Peyer's patch (tissue), 4 donors: Measurements from ENCODE around the gene DPYD.

Source experiments
- CTCF ChIP-seq, 6 experiments: fragments of 450-650 bp in 4 of 6; fragments of 200-600 bp in 2 of 6; sonication (generic) in 1 of 6; IDR thresholded peaks; one replicate each; pipeline ENCODE4 v1.5.1; 2017 to 2019; ENCODE audit warnings: antibody characterized with exemption in 6 of 6, mild to moderate bottlenecking in 3 of 6, moderate library complexity in 1 of 6
- POLR2A ChIP-seq, 2 donors: fragments of 450-650 bp; IDR thresholded peaks; one replicate each; pipeline ENCODE4 v1.5.1; 2017; ENCODE audit warnings: antibody characterized with exemption in 2 of 2, mild to moderate bottlenecking in 2 of 2, moderate library complexity in 2 of 2

- TF ChIP-seq CTCF (IDR thresholded peaks at IDR 0.05) (peak in 3 of 6 experiments; percentile 28 to 34 (median 33)), POLR2A (IDR thresholded peaks at IDR 0.05) (no peak)
Observed at GRCh38 chr1:97245026-97245425, 675.8 kb downstream of the DPYD start.
